ENCODE measurements around the gene IREB2.

- TF ChIP-seq CTCF (IDR thresholded peaks at IDR 0.05) (no peak), POLR2A (IDR thresholded peaks at IDR 0.05) (no peak)
Observed at GRCh38 chr15:78402061-78402610, 35.9 kb upstream of the IREB2 start.
